ENCODE results near the gene PTPRS. TPM values are rescaled to one million over a fixed set of nuclear protein-coding genes. Genes with fewer than 3 reads are reported as not detected.

PTPRS gene
- total and polyA plus RNA-seq, 2 donors (not counting 3 experiments of a cell fraction or from before 2014, with no cell fraction given): 10.1 to 16.1 TPM

- Histone ChIP-seq H3K27me3 (ENCODE audit: control insufficient read depth in 2 of 2, insufficient read depth in 2 of 2, low read length in 2 of 2) (no peaks in the 10 kb centered on the region), H3K79me2 (ENCODE audit: control insufficient read depth, insufficient read depth, low read length) (no peaks in the 10 kb centered on the region), H3K9me1 (replicated peaks; ENCODE audit: control insufficient read depth, extremely low read depth, insufficient read depth, low read length) (no peaks in the 10 kb centered on the region), H3K9ac (replicated peaks; ENCODE audit: extremely low read depth, insufficient read depth, low read length) (no peak overlapping the region), H3K27ac (ENCODE audit: insufficient read depth, low read depth, low read length) (no peak overlapping the region), H3K9me3 (replicated peaks; ENCODE audit: control insufficient read depth, insufficient read depth, low read length) (peaks cover 4% of the 10 kb centered on the region), H2AFZ (ENCODE audit: low read depth, low read length) (no peak overlapping the region), H4K20me1 (replicated peaks; ENCODE audit: control insufficient read depth, extremely low read depth, insufficient read depth, low read length) (no peaks in the 10 kb centered on the region), H3K4me1 (ENCODE audit: control insufficient read depth, extremely low read depth, insufficient read depth, low read length) (no peaks in the 10 kb centered on the region), H3K36me3 (ENCODE audit: control insufficient read depth in 2 of 2, extremely low read depth in 1 of 2, insufficient read depth in 2 of 2, low read length in 2 of 2) (no peaks in the 10 kb centered on the region), H3K4me2 (ENCODE audit: insufficient read depth, low read length) (no peak overlapping the region), H3K4me3 (replicated peaks in 1 of 3; ENCODE audit: insufficient read depth in 1 of 3, low read depth in 1 of 3, low read length in 3 of 3) (no peak overlapping the region)
- intact Hi-C loops (cut with micrococcal nuclease) (no loop called here), dilution Hi-C loops (cut with MboI; ENCODE audit: extremely low pct_ligation_motif_present, low sequenced_read_pairs) (no loop called here)
- BruUV-seq (replicated peaks): no TSS peak
- DNase-seq (ENCODE audit: low read depth, low spot score): no peak
- no peak for FAIRE-seq
- ChIA-PET CTCF (no interaction called here), POLR2A (no interaction called here)
- TF ChIP-seq POLR2A (IDR thresholded peaks at IDR 0.05; ENCODE audit: low read depth, low read length): no peak
- no peak for TF ChIP-seq CTCF (IDR thresholded peaks at IDR 0.05; ENCODE audit: extremely low read depth in 1 of 2, insufficient read depth in 1 of 2, low read depth in 1 of 2, low read length in 2 of 2)
Observed at GRCh38 chr19:5380215-5380919, 39.8 kb upstream of the PTPRS start.

GRCh38 chr19:5376928-5377327 lies 36.3 kb upstream of the PTPRS start:
- Histone ChIP-seq H3K4me3 (replicated peaks in 1 of 3; ENCODE audit: insufficient read depth in 1 of 3, low read depth in 1 of 3, low read length in 3 of 3) (no peak overlapping the region), H3K9me1 (replicated peaks; ENCODE audit: control insufficient read depth, extremely low read depth, insufficient read depth, low read length) (no peaks in the 10 kb centered on the region), H3K9ac (replicated peaks; ENCODE audit: extremely low read depth, insufficient read depth, low read length) (no peak overlapping the region), H2AFZ (ENCODE audit: low read depth, low read length) (no peak overlapping the region), H3K79me2 (ENCODE audit: control insufficient read depth, insufficient read depth, low read length) (no peaks in the 10 kb centered on the region), H3K4me1 (ENCODE audit: control insufficient read depth, extremely low read depth, insufficient read depth, low read length) (no peaks in the 10 kb centered on the region), H3K27me3 (ENCODE audit: control insufficient read depth in 2 of 2, insufficient read depth in 2 of 2, low read length in 2 of 2) (no peaks in the 10 kb centered on the region), H4K20me1 (replicated peaks; ENCODE audit: control insufficient read depth, extremely low read depth, insufficient read depth, low read length) (no peaks in the 10 kb centered on the region), H3K36me3 (ENCODE audit: control insufficient read depth in 2 of 2, extremely low read depth in 1 of 2, insufficient read depth in 2 of 2, low read length in 2 of 2) (no peaks in the 10 kb centered on the region), H3K4me2 (ENCODE audit: insufficient read depth, low read length) (no peak overlapping the region), H3K27ac (ENCODE audit: insufficient read depth, low read depth, low read length) (no peak overlapping the region), H3K9me3 (replicated peaks; ENCODE audit: control insufficient read depth, insufficient read depth, low read length) (peaks cover 1% of the 10 kb centered on the region)
- ChIA-PET POLR2A (no interaction called here), CTCF (interaction anchor here (0.6 to 2.4 kb wide), 4 partner anchors 28 to 567 kb away, joined by 3 to 15 read pairs (median 4); no protein-coding TSS in a partner anchor)
- BruUV-seq (replicated peaks): no TSS peak
- no peak for TF ChIP-seq GATA2 (IDR thresholded peaks at IDR 0.05; ENCODE audit: insufficient read depth, insufficient read length, low read depth, low read length)
- TF ChIP-seq JUN (IDR thresholded peaks at IDR 0.05; ENCODE audit: borderline replicate concordance, insufficient read depth, insufficient read length, low read depth): no peak
- TF ChIP-seq CTCF (IDR thresholded peaks at IDR 0.05; ENCODE audit: extremely low read depth in 1 of 2, insufficient read depth in 1 of 2, low read depth in 1 of 2, low read length in 2 of 2): no peak
- no peak for TF ChIP-seq POLR2A (IDR thresholded peaks at IDR 0.05; ENCODE audit: low read depth, low read length)
- TF ChIP-seq MYC (IDR thresholded peaks at IDR 0.05; ENCODE audit: low read depth, low read length): no peak
- TF ChIP-seq EZH2 (IDR thresholded peaks at IDR 0.05; ENCODE audit: borderline replicate concordance, low read depth, low read length, severe bottlenecking): no peak
- no peak for TF ChIP-seq POLR2AphosphoS5 (IDR thresholded peaks at IDR 0.05; ENCODE audit: insufficient read depth, low read depth, low read length)
- TF ChIP-seq MAX (IDR thresholded peaks at IDR 0.05; ENCODE audit: insufficient read depth, insufficient read length): no peak
- no peak for TF ChIP-seq FOS (IDR thresholded peaks at IDR 0.05; ENCODE audit: borderline replicate concordance, insufficient read depth, low read length)
- intact Hi-C loops (cut with micrococcal nuclease) (no loop called here), dilution Hi-C loops (cut with MboI; ENCODE audit: extremely low pct_ligation_motif_present, low sequenced_read_pairs) (no loop called here)
- DNase-seq (ENCODE audit: low read depth, low spot score): no peak
- no peak for FAIRE-seq

All from endothelial cell of umbilical vein (primary cell).